ENCODE data around the gene TXNDC5.
"Not testable (repeated sequence)": the region's sequence is repeated elsewhere in the genome, so short reads cannot be mapped to it uniquely, and the experiment has no call there.

DNA sequence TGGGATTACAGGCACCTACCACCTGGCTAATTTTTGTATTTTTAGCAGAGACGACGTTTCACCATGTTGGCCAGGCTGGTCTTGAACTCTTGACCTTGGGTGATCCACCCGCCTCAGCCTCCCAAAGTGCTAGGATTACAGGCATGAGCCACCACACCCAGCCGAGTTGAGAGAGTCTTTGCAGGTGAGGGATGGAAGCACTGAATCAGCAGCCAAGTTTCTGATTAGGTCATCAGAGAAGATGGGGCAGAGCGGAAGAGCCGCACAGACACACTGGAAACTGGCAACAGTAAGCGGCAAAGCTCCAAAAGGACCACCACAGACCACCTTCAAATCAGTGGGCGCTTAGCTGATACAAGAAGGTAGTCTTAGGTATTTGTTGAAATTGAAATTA lies 12.4 kb downstream of the TXNDC5 start:
- TF ChIP-seq, protein P1, sequence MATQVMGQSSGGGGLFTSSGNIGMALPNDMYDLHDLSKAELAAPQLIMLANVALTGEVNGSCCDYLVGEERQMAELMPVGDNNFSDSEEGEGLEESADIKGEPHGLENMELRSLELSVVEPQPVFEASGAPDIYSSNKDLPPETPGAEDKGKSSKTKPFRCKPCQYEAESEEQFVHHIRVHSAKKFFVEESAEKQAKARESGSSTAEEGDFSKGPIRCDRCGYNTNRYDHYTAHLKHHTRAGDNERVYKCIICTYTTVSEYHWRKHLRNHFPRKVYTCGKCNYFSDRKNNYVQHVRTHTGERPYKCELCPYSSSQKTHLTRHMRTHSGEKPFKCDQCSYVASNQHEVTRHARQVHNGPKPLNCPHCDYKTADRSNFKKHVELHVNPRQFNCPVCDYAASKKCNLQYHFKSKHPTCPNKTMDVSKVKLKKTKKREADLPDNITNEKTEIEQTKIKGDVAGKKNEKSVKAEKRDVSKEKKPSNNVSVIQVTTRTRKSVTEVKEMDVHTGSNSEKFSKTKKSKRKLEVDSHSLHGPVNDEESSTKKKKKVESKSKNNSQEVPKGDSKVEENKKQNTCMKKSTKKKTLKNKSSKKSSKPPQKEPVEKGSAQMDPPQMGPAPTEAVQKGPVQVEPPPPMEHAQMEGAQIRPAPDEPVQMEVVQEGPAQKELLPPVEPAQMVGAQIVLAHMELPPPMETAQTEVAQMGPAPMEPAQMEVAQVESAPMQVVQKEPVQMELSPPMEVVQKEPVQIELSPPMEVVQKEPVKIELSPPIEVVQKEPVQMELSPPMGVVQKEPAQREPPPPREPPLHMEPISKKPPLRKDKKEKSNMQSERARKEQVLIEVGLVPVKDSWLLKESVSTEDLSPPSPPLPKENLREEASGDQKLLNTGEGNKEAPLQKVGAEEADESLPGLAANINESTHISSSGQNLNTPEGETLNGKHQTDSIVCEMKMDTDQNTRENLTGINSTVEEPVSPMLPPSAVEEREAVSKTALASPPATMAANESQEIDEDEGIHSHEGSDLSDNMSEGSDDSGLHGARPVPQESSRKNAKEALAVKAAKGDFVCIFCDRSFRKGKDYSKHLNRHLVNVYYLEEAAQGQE (IDR thresholded peaks at IDR 0.05; ENCODE audit: unreplicated experiment) = not testable (repeated sequence)
- TF ChIP-seq, protein P2, sequence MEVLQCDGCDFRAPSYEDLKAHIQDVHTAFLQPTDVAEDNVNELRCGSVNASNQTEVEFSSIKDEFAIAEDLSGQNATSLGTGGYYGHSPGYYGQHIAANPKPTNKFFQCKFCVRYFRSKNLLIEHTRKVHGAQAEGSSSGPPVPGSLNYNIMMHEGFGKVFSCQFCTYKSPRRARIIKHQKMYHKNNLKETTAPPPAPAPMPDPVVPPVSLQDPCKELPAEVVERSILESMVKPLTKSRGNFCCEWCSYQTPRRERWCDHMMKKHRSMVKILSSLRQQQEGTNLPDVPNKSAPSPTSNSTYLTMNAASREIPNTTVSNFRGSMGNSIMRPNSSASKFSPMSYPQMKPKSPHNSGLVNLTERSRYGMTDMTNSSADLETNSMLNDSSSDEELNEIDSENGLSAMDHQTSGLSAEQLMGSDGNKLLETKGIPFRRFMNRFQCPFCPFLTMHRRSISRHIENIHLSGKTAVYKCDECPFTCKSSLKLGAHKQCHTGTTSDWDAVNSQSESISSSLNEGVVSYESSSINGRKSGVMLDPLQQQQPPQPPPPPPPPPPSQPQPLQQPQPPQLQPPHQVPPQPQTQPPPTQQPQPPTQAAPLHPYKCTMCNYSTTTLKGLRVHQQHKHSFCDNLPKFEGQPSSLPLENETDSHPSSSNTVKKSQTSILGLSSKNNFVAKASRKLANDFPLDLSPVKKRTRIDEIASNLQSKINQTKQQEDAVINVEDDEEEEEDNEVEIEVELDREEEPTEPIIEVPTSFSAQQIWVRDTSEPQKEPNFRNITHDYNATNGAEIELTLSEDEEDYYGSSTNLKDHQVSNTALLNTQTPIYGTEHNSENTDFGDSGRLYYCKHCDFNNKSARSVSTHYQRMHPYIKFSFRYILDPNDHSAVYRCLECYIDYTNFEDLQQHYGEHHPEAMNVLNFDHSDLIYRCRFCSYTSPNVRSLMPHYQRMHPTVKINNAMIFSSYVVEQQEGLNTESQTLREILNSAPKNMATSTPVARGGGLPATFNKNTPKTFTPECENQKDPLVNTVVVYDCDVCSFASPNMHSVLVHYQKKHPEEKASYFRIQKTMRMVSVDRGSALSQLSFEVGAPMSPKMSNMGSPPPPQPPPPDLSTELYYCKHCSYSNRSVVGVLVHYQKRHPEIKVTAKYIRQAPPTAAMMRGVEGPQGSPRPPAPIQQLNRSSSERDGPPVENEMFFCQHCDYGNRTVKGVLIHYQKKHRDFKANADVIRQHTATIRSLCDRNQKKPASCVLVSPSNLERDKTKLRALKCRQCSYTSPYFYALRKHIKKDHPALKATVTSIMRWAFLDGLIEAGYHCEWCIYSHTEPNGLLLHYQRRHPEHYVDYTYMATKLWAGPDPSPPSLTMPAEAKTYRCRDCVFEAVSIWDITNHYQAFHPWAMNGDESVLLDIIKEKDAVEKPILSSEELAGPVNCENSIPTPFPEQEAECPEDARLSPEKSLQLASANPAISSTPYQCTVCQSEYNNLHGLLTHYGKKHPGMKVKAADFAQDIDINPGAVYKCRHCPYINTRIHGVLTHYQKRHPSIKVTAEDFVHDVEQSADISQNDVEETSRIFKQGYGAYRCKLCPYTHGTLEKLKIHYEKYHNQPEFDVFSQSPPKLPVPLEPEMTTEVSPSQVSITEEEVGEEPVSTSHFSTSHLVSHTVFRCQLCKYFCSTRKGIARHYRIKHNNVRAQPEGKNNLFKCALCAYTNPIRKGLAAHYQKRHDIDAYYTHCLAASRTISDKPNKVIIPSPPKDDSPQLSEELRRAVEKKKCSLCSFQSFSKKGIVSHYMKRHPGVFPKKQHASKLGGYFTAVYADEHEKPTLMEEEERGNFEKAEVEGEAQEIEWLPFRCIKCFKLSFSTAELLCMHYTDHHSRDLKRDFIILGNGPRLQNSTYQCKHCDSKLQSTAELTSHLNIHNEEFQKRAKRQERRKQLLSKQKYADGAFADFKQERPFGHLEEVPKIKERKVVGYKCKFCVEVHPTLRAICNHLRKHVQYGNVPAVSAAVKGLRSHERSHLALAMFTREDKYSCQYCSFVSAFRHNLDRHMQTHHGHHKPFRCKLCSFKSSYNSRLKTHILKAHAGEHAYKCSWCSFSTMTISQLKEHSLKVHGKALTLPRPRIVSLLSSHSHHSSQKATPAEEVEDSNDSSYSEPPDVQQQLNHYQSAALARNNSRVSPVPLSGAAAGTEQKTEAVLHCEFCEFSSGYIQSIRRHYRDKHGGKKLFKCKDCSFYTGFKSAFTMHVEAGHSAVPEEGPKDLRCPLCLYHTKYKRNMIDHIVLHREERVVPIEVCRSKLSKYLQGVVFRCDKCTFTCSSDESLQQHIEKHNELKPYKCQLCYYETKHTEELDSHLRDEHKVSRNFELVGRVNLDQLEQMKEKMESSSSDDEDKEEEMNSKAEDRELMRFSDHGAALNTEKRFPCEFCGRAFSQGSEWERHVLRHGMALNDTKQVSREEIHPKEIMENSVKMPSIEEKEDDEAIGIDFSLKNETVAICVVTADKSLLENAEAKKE (CRISPR knock-in tag; IDR thresholded peaks at IDR 0.05) = not testable (repeated sequence)

Measured in GM23338 (cell line).